GM18867 (cell line): ENCODE measurements around the gene VPS50.
"Not testable (repeated sequence)": the region's sequence is repeated elsewhere in the genome, so short reads cannot be mapped to it uniquely, and the experiment has no call there.

ENCODE experiments used
- ATAC-seq: cut with Tn5 transposase; IDR thresholded peaks from one replicate; pipeline ENCODE4 v1.9.1; 2021; ENCODE audit warnings: mild to moderate bottlenecking, moderate library complexity; ENCODE audit not compliant: unreplicated experiment

Gene VPS50

DNA sequence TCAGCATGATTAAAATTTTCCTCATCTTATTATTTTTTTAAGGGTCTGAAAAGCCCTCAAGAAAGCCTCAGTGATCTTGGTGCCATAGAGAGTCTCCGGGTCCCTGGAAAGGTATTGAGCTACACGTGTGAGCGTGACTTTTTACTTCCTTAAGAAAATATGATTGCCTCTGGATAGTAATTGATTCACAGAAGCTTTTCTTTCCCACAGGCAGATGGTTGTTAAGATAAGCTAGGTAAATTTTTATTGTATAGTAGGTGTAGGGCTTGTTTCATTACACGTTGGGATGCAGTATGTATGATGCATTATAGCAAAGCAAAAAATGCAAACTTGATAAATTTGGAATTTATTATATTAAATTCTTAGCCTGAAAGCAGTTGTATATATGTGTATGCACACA lies 7.7 kb downstream of the VPS50 start:
- no peak for ATAC-seq

DNA sequence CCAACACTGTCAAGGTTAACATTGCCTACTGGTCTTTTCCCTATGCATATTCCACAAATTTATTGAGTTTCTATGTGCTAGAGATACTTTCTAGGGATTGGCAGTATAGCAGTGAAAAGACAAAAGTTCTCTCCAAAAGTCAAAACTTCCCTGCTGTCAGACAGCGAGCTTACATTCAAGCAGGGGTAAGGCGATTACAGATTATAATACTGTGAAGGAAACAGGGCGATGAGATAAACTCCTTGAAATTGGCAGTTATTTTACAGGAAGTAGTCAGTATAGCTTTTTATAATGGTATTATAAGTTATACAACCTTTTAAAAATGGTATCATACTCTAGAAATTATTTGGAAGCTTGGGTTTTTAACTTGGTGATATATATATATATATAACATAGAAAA lies 9.9 kb downstream of the VPS50 start:
- no peak for ATAC-seq

DNA sequence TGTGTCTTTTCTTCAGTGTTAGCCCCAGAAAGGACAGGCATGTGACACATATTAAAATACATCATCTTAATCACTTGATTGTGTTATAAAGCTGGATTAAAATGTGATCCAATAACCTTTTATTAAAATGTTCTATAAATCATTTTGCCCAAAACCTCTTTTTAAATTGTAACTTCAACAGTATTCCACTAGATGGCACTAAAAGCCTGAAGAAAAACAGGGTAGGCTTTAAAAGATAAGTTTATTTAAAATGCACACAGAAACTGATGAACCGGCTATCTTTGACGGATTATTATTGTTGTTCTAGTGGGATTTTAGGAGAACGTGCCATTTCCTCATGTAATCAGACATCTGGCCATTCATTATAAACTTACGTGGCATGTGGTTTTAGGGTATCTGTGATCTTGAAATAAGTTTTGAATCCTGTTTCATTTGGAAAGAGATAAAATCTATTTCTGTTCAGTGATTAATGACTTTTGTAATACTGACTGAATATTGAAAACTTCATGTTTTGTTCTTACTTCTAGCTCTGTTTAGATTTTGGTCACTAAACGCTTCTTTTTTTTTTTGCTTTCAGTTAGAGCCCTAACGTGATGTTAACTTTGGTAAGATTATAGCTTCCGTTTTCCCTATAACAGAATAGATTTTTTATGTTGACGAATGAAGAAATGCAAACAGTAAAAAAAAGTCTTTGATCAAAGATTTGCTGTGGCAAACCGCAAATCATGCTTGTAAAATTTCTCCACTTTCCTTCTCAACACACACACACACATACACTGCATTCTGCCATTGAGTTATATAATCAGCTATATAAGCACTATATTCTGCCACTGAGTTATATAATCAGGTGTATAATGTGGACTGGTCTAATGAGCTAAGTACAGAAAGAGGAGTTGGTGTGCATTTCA lies 13.6 kb downstream of the VPS50 start:
- ATAC-seq, result no peak

DNA sequence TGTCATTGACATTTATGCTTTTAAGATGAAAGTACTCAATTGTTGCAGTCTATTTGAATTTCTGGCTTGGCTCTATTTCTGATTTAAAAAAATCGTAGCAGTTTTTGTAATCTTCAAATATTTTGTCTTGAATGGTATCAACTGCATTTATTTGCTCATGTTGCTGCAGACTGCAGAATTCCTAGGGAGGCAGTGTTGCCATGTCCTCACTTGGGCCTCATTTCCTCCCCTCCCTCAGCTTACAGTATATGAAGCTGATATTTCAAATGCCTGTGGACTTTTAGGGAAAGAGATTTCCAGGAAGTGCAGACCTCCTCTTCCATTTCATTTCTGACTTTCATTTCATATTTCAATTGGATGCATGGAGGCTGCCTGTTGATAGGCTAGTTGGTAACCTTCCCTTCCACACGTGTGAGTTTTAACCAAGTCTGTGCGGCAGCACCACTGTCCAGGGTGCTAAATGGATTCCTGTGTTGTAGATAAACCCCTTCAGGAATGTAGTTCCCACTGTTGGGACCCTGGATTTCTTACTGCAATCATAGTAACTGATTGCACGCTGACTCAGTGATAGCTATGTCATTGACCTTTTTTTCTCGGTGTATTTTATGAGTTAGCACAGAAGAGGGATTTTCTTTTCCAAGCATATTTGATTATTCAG lies 17.5 kb downstream of the VPS50 start:
- no peak for ATAC-seq

DNA sequence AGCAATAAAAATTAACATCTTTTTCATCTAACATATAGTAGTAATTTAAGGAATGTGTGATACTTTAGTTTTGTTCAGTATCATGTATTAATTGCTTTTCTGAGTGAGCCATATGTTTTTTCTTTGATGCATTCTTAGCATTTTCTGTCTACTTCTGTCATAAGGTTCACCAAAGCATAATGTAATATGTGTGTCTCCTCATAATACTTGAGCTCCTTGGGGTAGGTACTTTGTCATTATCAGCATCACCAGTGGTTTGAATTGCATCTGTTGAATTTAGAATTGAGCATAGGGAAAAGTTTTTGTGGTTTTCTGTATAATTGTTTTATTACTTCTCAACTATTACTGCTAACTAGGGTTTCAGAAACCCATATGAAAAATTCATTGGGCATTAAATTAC lies 26.5 kb downstream of the VPS50 start:
- ATAC-seq, result no peak

- no peak for ATAC-seq
Measured at GRCh38 chr7:93262535-93262934, 30.4 kb downstream of the VPS50 start.

GRCh38 chr7:93265220-93265619 lies 33.1 kb downstream of the VPS50 start:
- no peak for ATAC-seq

- ATAC-seq, result no peak
Measured at GRCh38 chr7:93279541-93279940, 47.4 kb downstream of the VPS50 start.

- ATAC-seq, result no peak
Measured at GRCh38 chr7:93284908-93285307, 52.7 kb downstream of the VPS50 start.

DNA sequence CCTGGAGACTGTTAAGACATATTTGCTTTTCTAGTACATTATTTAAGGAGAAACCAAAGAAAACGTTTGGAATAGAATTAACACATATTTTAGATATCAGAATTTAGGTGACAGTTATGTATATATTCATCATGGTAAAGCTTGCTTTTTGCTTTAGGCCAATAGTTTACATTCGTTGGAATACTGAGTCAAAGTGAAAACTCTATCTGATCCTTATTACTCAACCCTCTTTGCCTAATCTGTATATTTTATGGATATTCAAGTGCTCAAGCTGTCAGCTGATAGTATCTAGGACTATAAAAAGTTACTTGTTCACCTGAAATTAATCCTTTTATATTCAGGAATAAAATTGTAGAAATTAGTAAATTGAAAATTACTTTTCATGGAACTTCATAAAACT lies 61.1 kb downstream of the VPS50 start:
- no peak for ATAC-seq

DNA sequence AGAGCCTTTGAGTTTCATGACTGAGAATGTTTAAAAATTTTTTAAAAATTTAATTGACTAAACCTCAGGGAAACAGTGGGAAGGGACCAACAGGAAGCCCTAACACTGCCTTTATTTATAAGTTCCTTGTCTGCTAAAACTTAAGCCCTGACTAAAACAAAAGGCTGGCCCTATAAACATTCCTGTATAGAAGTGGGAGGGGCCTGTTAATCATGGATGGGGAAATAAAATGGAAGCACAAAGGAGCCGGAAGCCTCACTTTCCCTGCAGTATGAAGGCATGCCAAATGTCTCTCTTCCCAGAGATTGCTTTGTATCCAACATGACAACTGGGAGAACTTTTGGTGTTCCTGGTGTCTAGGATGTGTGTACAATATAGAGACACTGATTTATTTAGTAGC lies 66.0 kb downstream of the VPS50 start:
- ATAC-seq, result no peak

GRCh38 chr7:93298671-93299070 lies 66.5 kb downstream of the VPS50 start:
- ATAC-seq, result no peak

DNA sequence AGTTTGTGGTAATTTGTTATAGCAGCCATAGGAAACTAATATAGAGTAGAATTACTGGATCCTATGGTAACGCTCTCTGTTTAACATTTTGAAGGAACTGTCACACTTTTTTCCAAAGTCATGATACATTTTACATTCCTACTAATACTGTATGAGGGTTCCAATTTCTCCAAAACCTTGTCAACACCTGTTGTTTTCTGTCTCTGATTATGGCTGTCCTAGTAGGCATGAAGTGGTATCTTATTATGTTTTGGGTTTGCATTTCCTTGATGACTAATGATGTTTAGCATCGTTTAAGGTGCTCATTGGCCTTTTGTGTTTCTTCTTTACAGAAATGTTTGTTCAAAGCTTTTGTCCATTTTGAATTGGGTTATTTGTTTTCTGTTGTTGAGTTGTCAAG lies 69.6 kb downstream of the VPS50 start:
- no peak for ATAC-seq

- ATAC-seq, result no peak
Measured at GRCh38 chr7:93307131-93307660, 75.0 kb downstream of the VPS50 start.

DNA sequence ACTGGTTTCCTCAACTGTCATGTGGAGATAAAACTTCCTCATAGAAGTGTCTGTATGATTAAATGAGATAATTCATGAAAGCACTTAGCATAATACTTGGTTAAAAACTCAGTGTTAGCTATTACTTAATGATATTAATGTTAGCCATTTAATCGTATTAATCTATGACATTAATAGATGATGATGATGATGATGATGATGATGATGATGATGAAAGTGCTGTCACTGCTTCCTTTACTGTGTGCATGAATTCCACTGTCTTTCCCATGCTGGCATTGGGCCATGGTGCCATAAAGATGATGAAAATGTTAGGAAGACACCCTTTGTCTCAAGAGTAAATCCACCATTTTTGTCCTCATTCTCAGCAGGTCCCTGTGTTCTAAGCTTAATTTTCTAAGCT lies 75.8 kb downstream of the VPS50 start:
- ATAC-seq, result no peak

DNA sequence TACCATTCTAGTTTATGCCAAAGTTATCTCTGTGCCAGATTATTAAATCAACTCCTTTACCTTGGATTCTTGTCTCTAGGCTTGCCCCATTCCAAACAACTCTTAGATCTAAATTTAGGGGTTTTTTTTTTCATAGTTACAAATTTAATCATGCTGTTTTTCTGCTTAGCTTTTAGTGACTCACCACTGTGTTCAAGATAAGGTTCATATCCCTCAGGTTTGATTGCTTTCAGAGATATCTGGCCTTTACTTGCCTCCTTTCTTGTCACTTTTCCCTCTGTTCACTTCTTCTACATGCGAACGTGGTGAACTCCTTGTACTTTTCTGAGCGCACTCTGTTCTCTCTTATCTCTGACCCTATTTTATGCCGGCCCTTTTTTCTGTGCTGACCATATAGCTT lies 78.2 kb downstream of the VPS50 start:
- ATAC-seq, result no peak

GRCh38 chr7:93314449-93314848 lies 82.3 kb downstream of the VPS50 start:
- no peak for ATAC-seq

- ATAC-seq, result no peak
Measured at GRCh38 chr7:93315896-93316295, 83.7 kb downstream of the VPS50 start.

GRCh38 chr7:93316730-93317129 lies 84.6 kb downstream of the VPS50 start:
- ATAC-seq, result no peak

DNA sequence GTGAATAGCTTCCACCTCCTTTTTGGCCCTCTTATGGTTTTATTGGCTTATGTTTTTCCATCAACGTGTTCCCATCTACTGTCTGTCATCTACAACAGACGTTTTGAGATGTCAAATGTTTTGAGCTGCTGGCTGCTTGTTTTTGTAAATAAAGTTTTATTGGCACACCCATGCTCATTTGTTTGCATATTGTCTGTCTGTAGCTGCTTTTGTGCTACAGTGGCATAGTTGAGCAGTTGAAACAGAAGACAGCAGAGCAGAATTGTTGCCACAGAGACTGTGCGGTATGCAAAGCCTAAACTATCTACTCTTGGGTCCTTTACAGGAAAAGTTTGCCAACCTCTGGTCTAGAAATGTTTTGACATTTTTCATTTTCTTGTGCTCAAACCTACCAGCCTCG lies 88.7 kb downstream of the VPS50 start:
- ATAC-seq, result no peak

- not testable (repeated sequence) for ATAC-seq
Measured at GRCh38 chr7:93326291-93326690, 94.1 kb downstream of the VPS50 start.

- no peak for ATAC-seq
Measured at GRCh38 chr7:93327006-93327633, 95.0 kb downstream of the VPS50 start.
